IMR-90 (cell line): ENCODE measurements around the gene GSE1. TPM values are rescaled to one million over a fixed set of nuclear protein-coding genes. Genes with fewer than 3 reads are reported as not detected.

Experiments
- ATAC-seq: fragments of 200-7000 bp; cut with Tn5 transposase; 2 replicates; pipeline ENCODE4 v1.9.1; 2020; ENCODE audit warnings: low read depth, mild to moderate bottlenecking, moderate library complexity
- BruUV-seq: library from RNA; stranded (reverse); fragments of 400-500 nt; replicated peaks from 2 replicates; lab custom pipeline; 2021; lab: Mats Ljungman, UMichigan
- CTCF ChIA-PET: fragments of 300-600 bp; formaldehyde crosslinking; extraction: SDS; loops from one replicate; lab custom pipeline; 2021; ENCODE audit warnings: antibody characterized with exemption; lab: Yijun Ruan, JAX
- POLR2A ChIA-PET: fragments of 300-600 bp; sonication (Branson Sonifier 250); formaldehyde crosslinking; loops from one replicate; lab custom pipeline; 2022; ENCODE audit warnings: antibody characterized with exemption; ENCODE audit not compliant: unreplicated experiment; lab: Charles Lee
- DNase-seq: peaks from one replicate; pipeline ENCODE4 v3.0.0; 2013
- H2AFZ ChIP-seq: replicated peaks from 2 replicates; pipeline ENCODE3; 2013; ENCODE audit warnings: low read length, mild to moderate bottlenecking; ENCODE audit not compliant: poor library complexity
- H2AK5ac ChIP-seq: 2 replicates; pipeline ENCODE4 v1.6.1; 2013; ENCODE audit warnings: low read depth, low read length, inconsistent platforms
- H2AK9ac ChIP-seq: replicated peaks from 2 replicates; pipeline ENCODE3; 2013; ENCODE audit warnings: mild to moderate bottlenecking, low read depth, low read length, moderate library complexity; ENCODE audit not compliant: poor library complexity
- H2BK120ac ChIP-seq: 2 replicates; pipeline ENCODE4 v1.6.1; 2013; ENCODE audit warnings: low read depth, low read length, inconsistent platforms
- H2BK15ac ChIP-seq: 3 replicates; pipeline ENCODE4 v1.6.1; 2013; ENCODE audit warnings: low read depth, low read length, inconsistent platforms
- H2BK20ac ChIP-seq: 2 replicates; pipeline ENCODE4 v1.6.1; 2013; ENCODE audit warnings: low read depth, mild to moderate bottlenecking, inconsistent platforms, low read length, moderate library complexity
- H2BK5ac ChIP-seq: 2 replicates; pipeline ENCODE4 v1.6.1; 2013; ENCODE audit warnings: mild to moderate bottlenecking, low read depth, low read length, inconsistent platforms; ENCODE audit not compliant: poor library complexity, severe bottlenecking
- H3K14ac ChIP-seq: replicated peaks from 2 replicates; pipeline ENCODE4 v1.6.1; 2013; ENCODE audit warnings: low read depth, low read length, inconsistent platforms
- H3K18ac ChIP-seq: 2 replicates; pipeline ENCODE4 v1.6.1; 2013; ENCODE audit warnings: low read depth, low read length, control low read depth
- H3K23ac ChIP-seq: 2 replicates; pipeline ENCODE4 v1.6.1; 2013; ENCODE audit warnings: low read depth, low read length, inconsistent platforms
- H3K27ac ChIP-seq: 2 replicates; pipeline ENCODE4 v1.5.1; 2013; ENCODE audit warnings: mild to moderate bottlenecking, control low read depth, low read length; ENCODE audit not compliant: insufficient read depth
- H3K27me3 ChIP-seq: 2 replicates; pipeline ENCODE4 v1.6.1; 2013; ENCODE audit warnings: low read length; ENCODE audit not compliant: control insufficient read depth, insufficient read depth
- H3K36me3 ChIP-seq: 2 replicates; pipeline ENCODE4 v1.6.1; 2013; ENCODE audit warnings: low read length, mixed read lengths; ENCODE audit not compliant: control insufficient read depth, insufficient read depth
- H3K4ac ChIP-seq: 2 replicates; pipeline ENCODE4 v1.6.1; 2013; ENCODE audit warnings: low read depth, low read length, inconsistent platforms
- H3K4me1 ChIP-seq: 2 replicates; pipeline ENCODE4 v1.6.1; 2013; ENCODE audit warnings: low read length, mixed read lengths; ENCODE audit not compliant: control insufficient read depth, insufficient read depth
- H3K4me2 ChIP-seq: 2 replicates; pipeline ENCODE4 v1.6.1; 2013; ENCODE audit warnings: low read depth, mild to moderate bottlenecking, control low read depth, low read length, moderate library complexity
- H3K4me3 ChIP-seq: 2 replicates; pipeline ENCODE4 v1.5.1; 2013; ENCODE audit warnings: low read depth, mild to moderate bottlenecking, control low read depth, low read length, moderate library complexity; ENCODE audit not compliant: insufficient read depth
- H3K56ac ChIP-seq: 2 replicates; pipeline ENCODE4 v1.6.1; 2013; ENCODE audit warnings: low read length, inconsistent platforms; ENCODE audit not compliant: insufficient read depth; ENCODE audit errors: extremely low read depth
- H3K79me1 ChIP-seq, 2 experiments: 2 replicates each; pipeline ENCODE4 v1.6.1; 2013; ENCODE audit warnings: low read length in 2 of 2, inconsistent platforms in 1 of 2, low read depth in 1 of 2
- H3K9ac ChIP-seq: 2 replicates; pipeline ENCODE4 v1.6.1; 2013; ENCODE audit warnings: low read depth, low read length, control low read depth
- H3K9me1 ChIP-seq: 2 replicates; pipeline ENCODE4 v1.6.1; 2013; ENCODE audit warnings: low read length, inconsistent platforms; ENCODE audit not compliant: insufficient read depth
- H3K9me3 ChIP-seq: 2 replicates; pipeline ENCODE4 v1.6.1; 2013; ENCODE audit warnings: low read length; ENCODE audit not compliant: control insufficient read depth, insufficient read depth
- H4K20me1 ChIP-seq: 2 replicates; pipeline ENCODE4 v1.6.1; 2013; ENCODE audit warnings: low read length, inconsistent platforms; ENCODE audit not compliant: insufficient read depth
- H4K5ac ChIP-seq: 2 replicates; pipeline ENCODE4 v1.6.1; 2013; ENCODE audit warnings: mild to moderate bottlenecking, low read depth, low read length, control low read depth
- H4K8ac ChIP-seq, 2 experiments: 2 replicates each; pipeline ENCODE4 v1.6.1; 2013; ENCODE audit warnings: low read depth in 2 of 2, low read length in 2 of 2, control low read depth in 1 of 2, inconsistent platforms in 1 of 2
- H4K91ac ChIP-seq: 2 replicates; pipeline ENCODE4 v1.6.1; 2013; ENCODE audit warnings: low read depth, low read length, inconsistent platforms; ENCODE audit not compliant: insufficient read depth
- CEBPB ChIP-seq: IDR thresholded peaks from 2 replicates; pipeline ENCODE4 v1.6.1; 2012; ENCODE audit warnings: low read depth, low read length, improper control_type of control experiment
- MAFK ChIP-seq: IDR thresholded peaks from 2 replicates; pipeline ENCODE4 v1.6.1; 2012; ENCODE audit warnings: low read depth, low read length, improper control_type of control experiment
- MAZ ChIP-seq: IDR thresholded peaks from 2 replicates; pipeline ENCODE4 v1.6.1; 2012; ENCODE audit warnings: low read depth, mild to moderate bottlenecking, low read length, improper control_type of control experiment, moderate library complexity, borderline replicate concordance
- USF2 ChIP-seq: fragments of 150-350 bp; IDR thresholded peaks from 2 replicates; pipeline ENCODE4 v1.6.1; 2017; ENCODE audit warnings: mild to moderate bottlenecking, antibody characterized with exemption, low read length, low read depth
- WGBS, 2 experiments: methylation state at CpG; one replicate each; pipeline versions ENCODE4 v1.1.5 to v1.1.7; 2013; ENCODE audit warnings: missing lambda C conversion rate in 2 of 2; ENCODE audit not compliant: insufficient read length in 1 of 2; ENCODE audit errors: extremely low coverage in 2 of 2; 5-methylcytosine and 5-hydroxymethylcytosine counted together
- dilution Hi-C: fragments of 300-500 bp; cut with HindIII; formaldehyde crosslinking; loops from one replicate; pipeline ENCODE4 v1.14.3; 2018; ENCODE audit warnings: low sequenced_read_pairs; ENCODE audit not compliant: unreplicated experiment
- in situ Hi-C: fragments of 300-500 bp; cut with MboI; formaldehyde crosslinking; loops from 3 replicates; pipeline ENCODE4 v1.14.3; 2019; ENCODE audit warnings: low sequenced_read_pairs, inconsistent platforms, mixed read lengths
- intact Hi-C: fragments of 100-400 bp; cut with micrococcal nuclease; formaldehyde crosslinking; loops from 2 replicates; pipeline ENCODE4 v1.10.0; 2022
- polyA plus RNA-seq, 3 experiments: library from polyadenylated mRNA; depleted of rRNA; stranded (reverse); fragments of >200 nt; gene quantifications; 2 replicates each; pipeline ENCODE4 v1.2.3, GENCODE V29; 2012; ENCODE audit warnings: low replicate concordance in 1 of 3
- total RNA-seq: library from RNA; depleted of rRNA; stranded (reverse); fragments of >200 nt; gene quantifications from 2 replicates; pipeline ENCODE4 v1.2.3, GENCODE V29; 2012
- TF ChIP-seq, protein P1 (sequence below): fragments of 150-350 bp; IDR thresholded peaks from 2 replicates; pipeline ENCODE4 v1.6.1; 2016; ENCODE audit warnings: low read depth, mild to moderate bottlenecking, low read length, moderate library complexity, borderline replicate concordance

Gene GSE1
- total and polyA plus RNA-seq, 2 of the 4 experiments (the other 2 are of a cell fraction) = 14.9 to 25.5 TPM

DNA sequence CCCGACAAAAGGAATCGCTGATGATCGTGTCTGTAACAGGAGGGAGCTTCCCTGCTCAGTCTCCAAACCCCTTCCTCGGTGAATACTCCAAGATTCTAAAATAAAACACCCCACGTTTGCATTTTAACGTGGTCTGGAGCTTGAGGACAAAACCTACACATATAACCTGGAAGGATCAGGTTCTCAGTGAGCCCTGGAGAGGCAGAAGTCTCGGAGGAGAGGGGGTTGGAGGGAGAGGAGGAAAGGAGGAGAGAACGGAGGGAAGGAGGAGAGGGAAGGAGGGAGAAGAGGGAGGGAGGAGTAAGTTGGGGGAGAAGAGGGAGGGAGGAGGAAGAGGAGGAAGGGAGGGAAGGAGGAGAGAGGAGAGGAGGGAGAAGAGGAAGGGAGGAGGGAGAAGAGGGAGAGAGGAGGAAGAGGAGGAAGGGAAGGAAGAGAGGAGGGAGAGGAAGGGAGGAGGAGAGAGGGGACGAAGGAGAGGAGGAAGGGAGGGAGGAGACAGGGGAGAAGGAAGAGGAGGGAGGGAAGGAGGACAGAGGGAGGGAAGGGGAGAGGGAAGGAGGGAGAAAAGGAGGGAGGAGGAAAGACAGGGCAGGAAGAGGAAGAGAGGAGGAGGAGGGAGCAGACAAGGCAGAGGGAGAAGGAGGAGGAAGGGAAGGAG is 103.0 kb downstream of the GSE1 start:
- ATAC-seq (no peak), DNase-seq (no peak)
- in situ Hi-C loops (loop anchor here (5.0 kb wide), 1 partner anchor 59 kb away; no protein-coding TSS in a partner anchor), dilution Hi-C loops (no loop called here), intact Hi-C loops (loop anchor here (5.0 to 10.0 kb wide), 2 partner anchors 59 to 441 kb away; no protein-coding TSS in a partner anchor)
- peak overlapping the region; percentile 7 for H2AK9ac ChIP-seq
- no peak overlapping the region; the same call in 1 of the 2 replicates for H3K18ac ChIP-seq
- H3K14ac ChIP-seq = no peak overlapping the region; the same call in 1 of the 2 replicates
- no TSS peak for BruUV-seq
- H3K27me3 ChIP-seq = no peaks in the 10 kb centered on the region; the same call in 1 of the 2 replicates
- H3K9me3 ChIP-seq = peaks cover 9% of the 10 kb centered on the region
- no peak overlapping the region for H2BK15ac ChIP-seq
- H3K79me1 ChIP-seq = peaks cover 3 to 4% of the 10 kb centered on the region in 2 experiments; a peak in 1 of 4 replicates
- no peaks in the 10 kb centered on the region for H3K9me1 ChIP-seq
- no peak overlapping the region for H2BK20ac ChIP-seq
- peak overlapping the region in 1 of 2 experiments; percentile 42; a peak in 1 of 4 replicates for H4K8ac ChIP-seq
- peaks cover 3% of the 10 kb centered on the region; the same call in 1 of the 2 replicates for H3K4me1 ChIP-seq
- H3K4me3 ChIP-seq = no peak overlapping the region
- ChIA-PET CTCF (interaction anchor here (1.2 to 1.3 kb wide), 2 partner anchors 12 to 100 kb away, joined by 3 to 4 read pairs; no protein-coding TSS in a partner anchor), POLR2A (no interaction called here)
- H4K91ac ChIP-seq = no peak overlapping the region; the same call in 1 of the 2 replicates
- 72% methylated on average over 2 of the region's 9 CpGs; no CpG with 5 or more reads in 1 of the 2 experiments for WGBS, 2 experiments
- no peak overlapping the region for H2BK5ac ChIP-seq
- H3K9ac ChIP-seq = no peak overlapping the region
- peaks cover 3% of the 10 kb centered on the region for H3K36me3 ChIP-seq
- H2AFZ ChIP-seq = peak overlapping the region; percentile 47
- H3K56ac ChIP-seq = no peak overlapping the region
- TF ChIP-seq USF2 (no peak), MAFK (no peak), CEBPB (no peak), MAZ (no peak)
- TF ChIP-seq, protein P1, sequence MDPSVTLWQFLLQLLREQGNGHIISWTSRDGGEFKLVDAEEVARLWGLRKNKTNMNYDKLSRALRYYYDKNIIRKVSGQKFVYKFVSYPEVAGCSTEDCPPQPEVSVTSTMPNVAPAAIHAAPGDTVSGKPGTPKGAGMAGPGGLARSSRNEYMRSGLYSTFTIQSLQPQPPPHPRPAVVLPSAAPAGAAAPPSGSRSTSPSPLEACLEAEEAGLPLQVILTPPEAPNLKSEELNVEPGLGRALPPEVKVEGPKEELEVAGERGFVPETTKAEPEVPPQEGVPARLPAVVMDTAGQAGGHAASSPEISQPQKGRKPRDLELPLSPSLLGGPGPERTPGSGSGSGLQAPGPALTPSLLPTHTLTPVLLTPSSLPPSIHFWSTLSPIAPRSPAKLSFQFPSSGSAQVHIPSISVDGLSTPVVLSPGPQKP = no peak
- H2AK5ac ChIP-seq = peak overlapping the region; percentile 46; the same call in 1 of the 2 replicates
- H4K5ac ChIP-seq = no peak overlapping the region
- H4K20me1 ChIP-seq = peaks cover 13% of the 10 kb centered on the region
- no peak overlapping the region for H3K23ac ChIP-seq
- no peak overlapping the region for H3K4ac ChIP-seq
- no peak overlapping the region for H3K4me2 ChIP-seq
- H2BK120ac ChIP-seq = no peak overlapping the region
- H3K27ac ChIP-seq = no peak overlapping the region
